NCI-H1105 treated with DMSO at 0.1 percent for 48 hours (cell line): ENCODE results near the gene TNFRSF21.
"Not testable (repeated sequence)": the region's sequence is repeated elsewhere in the genome, so short reads cannot be mapped to it uniquely, and the experiment has no call there.

Experiments
- DNase-seq: peaks from one replicate; lab custom pipeline; 2025; lab: John Stamatoyannopoulos, UW

The TNFRSF21 gene

GRCh38 chr6:47288267-47289090 is 21.2 kb downstream of the TNFRSF21 start:
- peak; percentile 71 for DNase-seq

- no peak for DNase-seq
These were observed 23.4 kb downstream of the TNFRSF21 start for GRCh38 chr6:47286301-47286700.

GRCh38 chr6:47283993-47284392 is 25.7 kb downstream of the TNFRSF21 start:
- no peak for DNase-seq

GRCh38 chr6:47278545-47278944 is 31.2 kb downstream of the TNFRSF21 start:
- no peak for DNase-seq

GRCh38 chr6:47277702-47278101 is 32.0 kb downstream of the TNFRSF21 start:
- no peak for DNase-seq

- DNase-seq = peak; percentile 7
These were observed 33.3 kb downstream of the TNFRSF21 start for GRCh38 chr6:47276377-47276776.

- DNase-seq = no peak
These were observed 34.1 kb downstream of the TNFRSF21 start for GRCh38 chr6:47275640-47276039.

- DNase-seq = not testable (repeated sequence)
These were observed 34.6 kb downstream of the TNFRSF21 start for GRCh38 chr6:47275132-47275531.

- DNase-seq = no peak
These were observed 41.0 kb downstream of the TNFRSF21 start for GRCh38 chr6:47268572-47269187.

GRCh38 chr6:47267301-47267700 is 42.4 kb downstream of the TNFRSF21 start:
- no peak for DNase-seq

GRCh38 chr6:47265971-47266370 is 43.7 kb downstream of the TNFRSF21 start:
- DNase-seq = no peak

- no peak for DNase-seq
These were observed 44.9 kb downstream of the TNFRSF21 start for GRCh38 chr6:47264775-47265184.

- DNase-seq = no peak
These were observed 46.4 kb downstream of the TNFRSF21 start for GRCh38 chr6:47263268-47263667.

- DNase-seq = no peak
These were observed 47.5 kb downstream of the TNFRSF21 start for GRCh38 chr6:47262231-47262630.

GRCh38 chr6:47261191-47261590 is 48.5 kb downstream of the TNFRSF21 start:
- DNase-seq = no peak

GRCh38 chr6:47260021-47260420 is 49.7 kb downstream of the TNFRSF21 start:
- DNase-seq = no peak

GRCh38 chr6:47258724-47259347 is 50.9 kb downstream of the TNFRSF21 start:
- DNase-seq = peak; percentile 30

- no peak for DNase-seq
These were observed 52.5 kb downstream of the TNFRSF21 start for GRCh38 chr6:47256981-47257730.

- DNase-seq = no peak
These were observed 53.3 kb downstream of the TNFRSF21 start for GRCh38 chr6:47256361-47256760.

GRCh38 chr6:47254906-47255305 is 54.8 kb downstream of the TNFRSF21 start:
- no peak for DNase-seq

- DNase-seq = no peak
These were observed 55.7 kb downstream of the TNFRSF21 start for GRCh38 chr6:47254051-47254450.

GRCh38 chr6:47253136-47253535 is 56.6 kb downstream of the TNFRSF21 start:
- DNase-seq = no peak
